HG03378 (cell line): ENCODE results near the gene EDARADD.
A peak's percentile ranks its signal among the peaks of the same experiment; 100 is the strongest.

Source experiments
- ATAC-seq: cut with Tn5 transposase; IDR thresholded peaks from one replicate; pipeline ENCODE4 v1.9.1; 2021; ENCODE audit warnings: mild to moderate bottlenecking, moderate library complexity; ENCODE audit not compliant: unreplicated experiment

EDARADD gene

GRCh38 chr1:236392182-236392581, 1.9 kb upstream of the EDARADD start:
- ATAC-seq = no peak

- ATAC-seq = peak; percentile 31
These were observed 768 bp downstream of the EDARADD start for GRCh38 chr1:236394879-236395229.

GRCh38 chr1:236395230-236395946, 1.3 kb downstream of the EDARADD start:
- peak; percentile 55 for ATAC-seq

- no peak for ATAC-seq
These were observed 2.0 kb downstream of the EDARADD start for GRCh38 chr1:236395947-236396664.

- no peak for ATAC-seq
These were observed 2.6 kb downstream of the EDARADD start for GRCh38 chr1:236396665-236397043.

- ATAC-seq = no peak
These were observed 3.2 kb downstream of the EDARADD start for GRCh38 chr1:236397173-236397759.

- ATAC-seq = no peak
These were observed 4.5 kb downstream of the EDARADD start for GRCh38 chr1:236398538-236398937.

- no peak for ATAC-seq
These were observed 6.0 kb downstream of the EDARADD start for GRCh38 chr1:236400061-236400603.

GRCh38 chr1:236401698-236402097, 7.6 kb downstream of the EDARADD start:
- ATAC-seq = no peak

- ATAC-seq = no peak
These were observed 10.0 kb downstream of the EDARADD start for GRCh38 chr1:236403905-236404696.

- ATAC-seq = no peak
These were observed 13.0 kb downstream of the EDARADD start for GRCh38 chr1:236407059-236407458.

- no peak for ATAC-seq
These were observed 19.6 kb downstream of the EDARADD start for GRCh38 chr1:236413688-236414087.

- ATAC-seq = no peak
These were observed 22.1 kb downstream of the EDARADD start for GRCh38 chr1:236416165-236416564.

- ATAC-seq = no peak
These were observed 23.2 kb downstream of the EDARADD start for GRCh38 chr1:236417336-236417735.

- no peak for ATAC-seq
These were observed 25.4 kb downstream of the EDARADD start for GRCh38 chr1:236419502-236419901.

GRCh38 chr1:236421022-236421421, 26.9 kb downstream of the EDARADD start:
- ATAC-seq = no peak

- ATAC-seq = no peak
These were observed 27.9 kb downstream of the EDARADD start for GRCh38 chr1:236421850-236422516.

- ATAC-seq = no peak
These were observed 28.4 kb downstream of the EDARADD start for GRCh38 chr1:236422517-236422876.

- peak; percentile 92 for ATAC-seq
These were observed 31.1 kb downstream of the EDARADD start for GRCh38 chr1:236425031-236425663.

GRCh38 chr1:236426215-236426614, 32.1 kb downstream of the EDARADD start:
- ATAC-seq = no peak
